DOHH2 (cell line): Measurements from ENCODE around the gene FAAP20.

Experiments used
- CTCF ChIP-seq: fragments of 200-600 bp; sonication (generic); IDR thresholded peaks from one replicate; pipeline ENCODE4 v1.5.1; 2014; ENCODE audit warnings: antibody characterized with exemption, mild to moderate bottlenecking, low read depth, low read length; ENCODE audit not compliant: poor library complexity, severe bottlenecking
- EZH2phosphoT487 ChIP-seq: fragments of 200-600 bp; sonication (generic); IDR thresholded peaks from 2 replicates; pipeline ENCODE4 v1.6.1; 2017; ENCODE audit warnings: borderline replicate concordance, mild to moderate bottlenecking, antibody characterized with exemption, low read length, moderate library complexity, mixed read lengths

- TF ChIP-seq CTCF, result no peak
- TF ChIP-seq EZH2phosphoT487, result no peak
Measured at GRCh38 chr1:2202843-2203601, 8.4 kb upstream of the FAAP20 start.
